HG02885 (cell line): ENCODE measurements around the gene ONECUT1.
A peak's percentile ranks its signal among the peaks of the same experiment; 100 is the strongest.

Source experiments
- ATAC-seq: cut with Tn5 transposase; IDR thresholded peaks from one replicate; pipeline ENCODE4 v1.9.1; 2021; ENCODE audit warnings: mild to moderate bottlenecking; ENCODE audit not compliant: unreplicated experiment, poor library complexity

ONECUT1 gene

GRCh38 chr15:52797625-52798501, 7.7 kb upstream of the ONECUT1 start:
- ATAC-seq: no peak

- no peak for ATAC-seq
Observed at GRCh38 chr15:52796753-52797520, 6.8 kb upstream of the ONECUT1 start.

GRCh38 chr15:52796228-52796521, 6.0 kb upstream of the ONECUT1 start:
- no peak for ATAC-seq

GRCh38 chr15:52795464-52796227, 5.5 kb upstream of the ONECUT1 start:
- no peak for ATAC-seq

- no peak for ATAC-seq
Observed at GRCh38 chr15:52794665-52795463, 4.7 kb upstream of the ONECUT1 start.

GRCh38 chr15:52791776-52792175, 1.6 kb upstream of the ONECUT1 start:
- no peak for ATAC-seq

- ATAC-seq: no peak
Observed at GRCh38 chr15:52790941-52791751, 1.0 kb upstream of the ONECUT1 start.

GRCh38 chr15:52789601-52790168, 451 bp downstream of the ONECUT1 start:
- peak; percentile 24 for ATAC-seq

- ATAC-seq: no peak
Observed at GRCh38 chr15:52789008-52789600, 1.0 kb downstream of the ONECUT1 start.

- no peak for ATAC-seq
Observed at GRCh38 chr15:52788099-52788986, 1.8 kb downstream of the ONECUT1 start.

GRCh38 chr15:52787549-52788098, 2.5 kb downstream of the ONECUT1 start:
- no peak for ATAC-seq

GRCh38 chr15:52787123-52787503, 3.0 kb downstream of the ONECUT1 start:
- ATAC-seq: no peak

- ATAC-seq: no peak
Observed at GRCh38 chr15:52786436-52787122, 3.6 kb downstream of the ONECUT1 start.

- ATAC-seq: no peak
Observed at GRCh38 chr15:52785672-52786406, 4.3 kb downstream of the ONECUT1 start.

- ATAC-seq: no peak
Observed at GRCh38 chr15:52784799-52785671, 5.1 kb downstream of the ONECUT1 start.
